Measurements from ENCODE around the gene UBN2.

Gene UBN2

DNA sequence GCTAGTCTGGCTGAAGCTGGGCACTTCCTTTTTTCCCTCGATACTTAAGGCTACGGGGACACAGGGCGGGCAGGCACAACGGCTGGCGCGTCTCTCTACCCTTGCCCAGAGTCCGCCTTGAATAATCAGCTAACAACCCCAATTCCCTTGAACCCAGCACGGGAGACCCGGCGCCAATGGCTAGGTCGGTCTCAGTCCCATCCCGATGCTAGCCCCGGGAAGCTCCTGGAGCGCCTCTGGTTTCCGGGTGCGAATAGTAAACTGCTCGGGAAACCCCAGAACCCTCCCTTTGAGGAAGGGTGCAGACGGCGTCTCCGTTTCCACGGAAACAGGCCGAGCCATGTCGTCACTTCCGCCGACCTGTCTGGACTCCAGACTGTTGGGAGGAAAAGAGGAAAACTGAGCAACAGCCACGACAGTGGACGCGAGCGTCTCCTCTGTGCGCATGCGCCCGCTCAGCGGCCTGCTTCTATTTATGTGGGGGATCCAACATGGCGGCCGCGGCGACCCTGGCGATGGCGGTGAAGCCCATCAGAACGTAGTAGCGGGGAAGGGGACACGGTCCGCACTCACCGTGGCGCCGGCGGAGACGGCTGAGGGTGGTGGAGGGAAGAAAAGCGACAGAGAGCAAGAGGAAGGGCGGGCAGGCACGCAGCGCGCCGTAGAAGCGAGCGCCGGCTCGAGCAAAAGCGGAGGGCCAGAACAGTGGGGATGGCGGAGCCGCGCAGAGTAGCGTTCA, at the start of gene UBN2:
Gene UBN2, plus strand, starts transcription at position 464 of the 739 bp plus-strand sequence. Its CDS starts 248 bp downstream, at position 712.
- in situ Hi-C loops (cut with MboI; ENCODE audit: low pct_unique_long_range_greater_than_20kb, low sequenced_read_pairs, unreplicated experiment), result no loop called here
- peak; percentile 99 for DNase-seq (ENCODE audit: low spot score)
- TF ChIP-seq, protein P1, sequence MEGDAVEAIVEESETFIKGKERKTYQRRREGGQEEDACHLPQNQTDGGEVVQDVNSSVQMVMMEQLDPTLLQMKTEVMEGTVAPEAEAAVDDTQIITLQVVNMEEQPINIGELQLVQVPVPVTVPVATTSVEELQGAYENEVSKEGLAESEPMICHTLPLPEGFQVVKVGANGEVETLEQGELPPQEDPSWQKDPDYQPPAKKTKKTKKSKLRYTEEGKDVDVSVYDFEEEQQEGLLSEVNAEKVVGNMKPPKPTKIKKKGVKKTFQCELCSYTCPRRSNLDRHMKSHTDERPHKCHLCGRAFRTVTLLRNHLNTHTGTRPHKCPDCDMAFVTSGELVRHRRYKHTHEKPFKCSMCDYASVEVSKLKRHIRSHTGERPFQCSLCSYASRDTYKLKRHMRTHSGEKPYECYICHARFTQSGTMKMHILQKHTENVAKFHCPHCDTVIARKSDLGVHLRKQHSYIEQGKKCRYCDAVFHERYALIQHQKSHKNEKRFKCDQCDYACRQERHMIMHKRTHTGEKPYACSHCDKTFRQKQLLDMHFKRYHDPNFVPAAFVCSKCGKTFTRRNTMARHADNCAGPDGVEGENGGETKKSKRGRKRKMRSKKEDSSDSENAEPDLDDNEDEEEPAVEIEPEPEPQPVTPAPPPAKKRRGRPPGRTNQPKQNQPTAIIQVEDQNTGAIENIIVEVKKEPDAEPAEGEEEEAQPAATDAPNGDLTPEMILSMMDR (IDR thresholded peaks at IDR 0.05; ENCODE audit: extremely low read depth, insufficient read depth, missing control alignments), result no peak

DNA sequence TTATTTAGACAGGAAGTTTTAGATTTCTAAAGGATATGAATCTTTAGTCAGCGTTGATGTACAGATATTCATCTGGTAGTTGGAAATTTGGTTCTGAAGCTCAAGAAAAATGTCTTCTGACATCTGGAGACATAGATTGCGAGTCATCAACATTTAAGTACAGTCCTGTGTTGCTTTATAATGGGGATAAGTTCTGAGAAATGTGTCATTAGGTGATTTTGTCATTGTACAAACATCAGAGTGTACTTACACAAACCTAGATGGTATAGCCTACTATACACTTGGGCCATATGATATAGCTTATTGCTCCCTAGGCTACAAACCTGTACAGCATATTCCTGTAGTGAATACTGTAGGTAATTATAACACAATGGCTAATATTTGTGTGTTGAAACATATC, 49.6 kb upstream of the UBN2 start:
- no peak for DNase-seq (ENCODE audit: low spot score)
- TF ChIP-seq, protein P1 (IDR thresholded peaks at IDR 0.05; ENCODE audit: extremely low read depth, insufficient read depth, missing control alignments), result no peak
- in situ Hi-C loops (cut with MboI; ENCODE audit: low pct_unique_long_range_greater_than_20kb, low sequenced_read_pairs, unreplicated experiment), result no loop called here

DNA sequence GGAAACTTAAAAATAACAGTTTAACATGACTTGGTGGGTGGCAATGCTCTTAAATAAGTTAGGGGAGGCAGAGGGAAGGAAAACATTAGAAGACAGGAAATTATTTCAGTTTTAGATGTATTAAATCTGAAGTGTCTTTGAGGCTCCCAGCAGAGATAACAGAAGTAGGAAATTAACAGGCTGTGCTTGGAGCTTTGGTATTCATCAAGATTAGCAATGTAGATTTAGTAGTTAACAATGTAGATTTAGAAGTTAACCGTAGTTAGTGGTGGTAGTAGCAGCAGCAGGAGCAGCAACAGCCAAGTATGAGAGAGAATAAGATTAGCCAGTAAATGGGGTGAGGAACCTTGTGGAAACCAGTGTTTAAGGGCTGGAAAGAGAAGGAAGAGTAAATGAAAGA, 48.7 kb upstream of the UBN2 start:
- no peak for DNase-seq (ENCODE audit: low spot score)
- in situ Hi-C loops (cut with MboI; ENCODE audit: low pct_unique_long_range_greater_than_20kb, low sequenced_read_pairs, unreplicated experiment), result no loop called here
- TF ChIP-seq, protein P1 (IDR thresholded peaks at IDR 0.05; ENCODE audit: extremely low read depth, insufficient read depth, missing control alignments), result no peak

DNA sequence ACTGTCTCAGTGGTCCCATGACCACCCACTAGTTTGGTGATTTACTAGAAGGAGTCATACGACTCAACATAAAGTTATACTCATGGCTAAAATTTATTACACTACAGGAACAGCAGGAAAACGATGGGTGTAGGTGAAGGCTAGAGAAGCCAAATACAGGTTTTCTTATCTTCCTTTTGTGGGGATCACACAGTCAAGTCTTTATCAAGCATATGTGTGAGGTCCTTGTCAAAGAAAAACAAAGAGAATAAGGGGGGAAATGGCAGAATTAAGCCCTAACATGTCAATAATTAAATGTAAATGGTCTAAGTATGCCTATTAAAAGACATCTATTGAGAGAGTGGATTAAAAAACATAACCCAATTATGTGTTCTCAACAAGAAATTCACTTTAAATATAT, 47.8 kb upstream of the UBN2 start:
- in situ Hi-C loops (cut with MboI; ENCODE audit: low pct_unique_long_range_greater_than_20kb, low sequenced_read_pairs, unreplicated experiment), result no loop called here
- TF ChIP-seq, protein P1 (IDR thresholded peaks at IDR 0.05; ENCODE audit: extremely low read depth, insufficient read depth, missing control alignments), result no peak
- DNase-seq (ENCODE audit: low spot score), result no peak

DNA sequence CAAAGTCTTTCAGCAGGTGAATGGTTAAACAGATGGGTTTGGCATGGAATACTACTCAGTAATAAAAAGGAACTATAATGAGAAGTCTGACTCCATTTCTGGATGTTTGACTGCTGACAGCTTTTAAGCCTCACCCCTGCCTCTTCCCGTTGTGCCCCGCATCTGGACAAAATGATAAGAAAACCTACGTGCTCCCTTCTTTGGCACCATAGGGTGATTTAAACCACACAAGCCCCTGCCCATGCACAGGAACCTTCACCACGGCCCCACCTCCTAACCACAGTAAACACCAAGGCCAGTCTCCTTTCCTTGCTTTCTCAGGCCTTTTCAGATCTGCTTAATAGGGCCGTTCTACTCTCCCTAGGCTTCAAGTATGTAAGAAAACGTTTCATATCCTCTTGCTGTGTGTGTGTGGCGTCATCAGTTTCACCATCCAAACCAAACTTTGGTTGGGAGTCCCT, 47.1 kb upstream of the UBN2 start:
- DNase-seq (ENCODE audit: low spot score), result no peak
- TF ChIP-seq, protein P1 (IDR thresholded peaks at IDR 0.05; ENCODE audit: extremely low read depth, insufficient read depth, missing control alignments), result no peak
- in situ Hi-C loops (cut with MboI; ENCODE audit: low pct_unique_long_range_greater_than_20kb, low sequenced_read_pairs, unreplicated experiment), result no loop called here

DNA sequence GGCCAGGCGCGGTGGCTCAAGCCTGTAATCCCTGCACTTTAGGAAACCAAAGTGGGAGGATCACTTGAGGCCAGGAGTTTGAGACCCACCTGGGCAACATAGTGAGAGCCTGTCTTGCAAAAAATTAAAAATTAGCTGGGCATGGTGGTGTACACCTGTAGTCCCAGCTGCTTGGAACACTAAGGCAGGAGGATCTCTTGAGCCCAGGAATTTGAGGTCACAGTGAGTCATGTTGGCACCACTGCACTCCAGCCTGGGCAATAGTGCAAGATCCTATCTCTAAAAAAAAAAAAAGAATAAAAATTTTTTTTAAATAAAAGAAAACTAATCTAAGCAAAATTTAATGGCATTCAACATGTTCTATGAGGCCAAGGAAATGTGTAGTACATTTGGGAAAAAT, 44.9 kb upstream of the UBN2 start:
- TF ChIP-seq, protein P1 (IDR thresholded peaks at IDR 0.05; ENCODE audit: extremely low read depth, insufficient read depth, missing control alignments), result no peak
- no peak for DNase-seq (ENCODE audit: low spot score)
- in situ Hi-C loops (cut with MboI; ENCODE audit: low pct_unique_long_range_greater_than_20kb, low sequenced_read_pairs, unreplicated experiment), result no loop called here
